Measurements from ENCODE around the gene JMJD1C. TPM values are rescaled to one million over a fixed set of nuclear protein-coding genes. Genes with fewer than 3 reads are reported as not detected.

JMJD1C gene
- total RNA-seq, 2 experiments from 2014 or later = 99.2 to 118 TPM

DNA sequence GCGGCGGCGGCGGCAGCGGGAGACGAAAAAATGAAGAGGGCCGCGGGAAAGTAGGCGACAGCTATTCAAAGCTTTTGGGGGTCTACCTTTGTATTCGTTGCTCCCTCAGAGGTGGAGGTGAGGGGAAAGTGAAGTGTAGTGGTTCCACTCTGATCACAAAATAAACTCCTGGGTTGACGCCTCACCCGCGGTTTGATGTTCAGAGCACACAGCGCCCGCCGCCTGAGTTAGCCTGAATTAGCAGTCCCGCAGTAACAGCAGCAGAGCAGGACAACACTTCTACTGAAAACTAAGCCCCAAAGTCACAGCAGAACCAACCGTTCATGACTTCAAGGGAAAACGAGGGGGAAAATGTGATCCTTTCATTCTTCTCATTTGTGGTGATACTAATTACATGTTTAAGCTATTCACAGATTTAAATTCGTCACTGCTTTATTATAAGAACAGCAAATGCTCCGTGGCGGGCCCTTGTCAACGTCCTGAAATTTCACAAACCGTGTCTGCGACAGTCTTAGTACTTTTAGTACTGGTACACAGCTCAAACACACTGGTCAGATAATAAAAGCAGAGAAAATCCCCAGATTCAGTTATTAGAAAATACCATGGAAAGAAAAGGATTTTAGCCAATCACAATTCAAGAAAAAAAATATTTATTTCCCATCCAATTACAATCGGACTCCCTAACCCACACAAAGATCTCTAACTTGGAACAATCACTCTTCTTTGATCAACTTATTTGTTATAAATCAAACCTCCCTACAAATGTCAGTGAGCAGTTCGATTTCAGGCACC lies 563 bp upstream of the JMJD1C start:
- H3K4me3 ChIP-seq (ENCODE audit: low read depth, low read length, poor library complexity, severe bottlenecking) = peak overlapping the region; percentile 73
- no peak overlapping the region for H3K27ac ChIP-seq (ENCODE audit: low read depth, low read length, poor library complexity, severe bottlenecking)
- peak overlapping the region; percentile 85 for H3K4me2 ChIP-seq (ENCODE audit: low read length)
- ChIA-PET CTCF (ENCODE audit: unreplicated experiment) (no interaction called here), POLR2A (interaction anchor here (0.8 kb wide), 1 partner anchor 197 kb away, joined by 4 read pairs; no protein-coding TSS in a partner anchor)
- H3K4me1 ChIP-seq (ENCODE audit: insufficient read depth, low read length, poor library complexity, severe bottlenecking) = peaks cover 7% of the 10 kb centered on the region
- peak; percentile 34 for DNase-seq (ENCODE audit: low spot score)
- intact Hi-C loops (cut with micrococcal nuclease; ENCODE audit: unreplicated experiment) = loop anchor here (10.0 kb wide), 2 partner anchors 202 to 258 kb away; no protein-coding TSS in a partner anchor
- H3K9me2 ChIP-seq (ENCODE audit: insufficient read depth, low read length) = no peaks in the 10 kb centered on the region
- H2AFZ ChIP-seq (ENCODE audit: low read length) = peak overlapping the region; percentile 46; the same call in 1 of the 2 replicates
- peaks cover 40% of the 10 kb centered on the region for H4K20me1 ChIP-seq (ENCODE audit: insufficient read depth, low read length)
- H3K36me3 ChIP-seq (ENCODE audit: insufficient read depth, low read length) = no peaks in the 10 kb centered on the region
- TF ChIP-seq, protein P1, sequence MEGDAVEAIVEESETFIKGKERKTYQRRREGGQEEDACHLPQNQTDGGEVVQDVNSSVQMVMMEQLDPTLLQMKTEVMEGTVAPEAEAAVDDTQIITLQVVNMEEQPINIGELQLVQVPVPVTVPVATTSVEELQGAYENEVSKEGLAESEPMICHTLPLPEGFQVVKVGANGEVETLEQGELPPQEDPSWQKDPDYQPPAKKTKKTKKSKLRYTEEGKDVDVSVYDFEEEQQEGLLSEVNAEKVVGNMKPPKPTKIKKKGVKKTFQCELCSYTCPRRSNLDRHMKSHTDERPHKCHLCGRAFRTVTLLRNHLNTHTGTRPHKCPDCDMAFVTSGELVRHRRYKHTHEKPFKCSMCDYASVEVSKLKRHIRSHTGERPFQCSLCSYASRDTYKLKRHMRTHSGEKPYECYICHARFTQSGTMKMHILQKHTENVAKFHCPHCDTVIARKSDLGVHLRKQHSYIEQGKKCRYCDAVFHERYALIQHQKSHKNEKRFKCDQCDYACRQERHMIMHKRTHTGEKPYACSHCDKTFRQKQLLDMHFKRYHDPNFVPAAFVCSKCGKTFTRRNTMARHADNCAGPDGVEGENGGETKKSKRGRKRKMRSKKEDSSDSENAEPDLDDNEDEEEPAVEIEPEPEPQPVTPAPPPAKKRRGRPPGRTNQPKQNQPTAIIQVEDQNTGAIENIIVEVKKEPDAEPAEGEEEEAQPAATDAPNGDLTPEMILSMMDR (conservative IDR thresholded peaks at IDR 0.05; ENCODE audit: low read length) = no peak
- TF ChIP-seq EZH2phosphoT487 (IDR thresholded peaks at IDR 0.05; ENCODE audit: borderline replicate concordance, low read depth, low read length) = no peak
- BruUV-seq (replicated peaks) = no TSS peak
- H3K79me2 ChIP-seq (ENCODE audit: insufficient read depth, low read depth, low read length) = peaks cover 14% of the 10 kb centered on the region; the same call in 1 of the 2 replicates
- H3K9me3 ChIP-seq (ENCODE audit: low read length) = no peaks in the 10 kb centered on the region

DNA sequence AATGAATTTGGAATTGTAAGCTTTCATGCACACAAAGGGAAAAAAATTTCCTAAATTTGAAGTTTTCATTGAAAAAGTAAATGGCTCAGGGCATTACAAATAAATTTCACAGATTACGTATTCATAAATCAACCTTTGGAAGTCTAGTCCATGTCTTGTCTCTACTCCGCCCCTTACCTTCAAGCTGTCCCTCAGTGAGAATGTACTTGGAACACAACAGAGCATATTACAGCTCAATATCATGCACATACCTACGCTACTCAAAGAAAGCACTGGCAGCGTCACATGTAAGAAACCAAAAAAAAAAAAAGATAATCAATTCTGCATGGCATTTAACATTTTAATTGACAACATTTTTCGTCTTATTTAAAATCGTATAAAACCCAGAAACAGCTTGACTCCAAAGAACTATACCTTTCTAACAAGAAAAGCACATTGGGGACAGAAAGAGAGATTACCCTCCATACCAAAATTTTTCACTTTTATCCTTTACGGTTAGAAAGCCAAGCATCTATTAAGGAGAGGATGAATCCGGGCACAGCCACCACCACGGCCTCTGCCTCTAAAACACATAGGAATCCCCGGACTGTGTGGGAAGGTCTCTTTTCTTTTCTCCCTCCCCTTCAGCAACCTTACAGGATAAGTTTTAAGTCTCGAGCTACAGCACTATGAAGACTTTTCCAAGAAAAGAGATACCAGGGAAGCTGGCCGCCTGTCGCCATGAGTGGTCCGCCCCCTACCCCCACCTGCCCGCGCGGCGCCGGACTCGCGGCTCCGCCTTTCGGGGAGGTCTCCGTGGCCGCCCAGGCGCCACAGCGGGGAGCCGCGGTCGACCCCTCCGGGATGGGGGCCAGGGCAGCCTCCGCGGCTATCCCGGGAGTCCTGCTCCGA lies 1.1 kb downstream of the JMJD1C start:
- no peaks in the 10 kb centered on the region for H3K9me2 ChIP-seq (ENCODE audit: insufficient read depth, low read length)
- POLR2A ChIA-PET = interaction anchor here (0.7 to 1.0 kb wide), 2 partner anchors 9 to 43 kb away, joined by 3 to 4 read pairs; no protein-coding TSS in a partner anchor
- CTCF ChIA-PET (ENCODE audit: unreplicated experiment) = no interaction called here

More for the DNA sequence above, 1.1 kb downstream of the JMJD1C start:
- Histone ChIP-seq H3K79me2 (ENCODE audit: insufficient read depth, low read depth, low read length) (peaks cover 9% of the 10 kb centered on the region; the same call in 1 of the 2 replicates), H3K36me3 (ENCODE audit: insufficient read depth, low read length) (no peaks in the 10 kb centered on the region), H3K4me3 (ENCODE audit: low read depth, low read length, poor library complexity, severe bottlenecking) (peak overlapping the region; percentile 73), H3K4me2 (ENCODE audit: low read length) (peak overlapping the region; percentile 85), H4K20me1 (ENCODE audit: insufficient read depth, low read length) (peaks cover 39% of the 10 kb centered on the region), H3K4me1 (ENCODE audit: insufficient read depth, low read length, poor library complexity, severe bottlenecking) (peaks cover 7% of the 10 kb centered on the region), H2AFZ (ENCODE audit: low read length) (no peak overlapping the region), H3K27ac (ENCODE audit: low read depth, low read length, poor library complexity, severe bottlenecking) (no peak overlapping the region), H3K9me3 (ENCODE audit: low read length) (no peaks in the 10 kb centered on the region)
- TF ChIP-seq, protein P1 (conservative IDR thresholded peaks at IDR 0.05; ENCODE audit: low read length) = no peak
- intact Hi-C loops (cut with micrococcal nuclease; ENCODE audit: unreplicated experiment) = loop anchor here (2.0 to 10.0 kb wide), 5 partner anchors 56 to 260 kb away; partner anchors contain the start of gene REEP3
- BruUV-seq (replicated peaks) = no TSS peak
- no peak for DNase-seq (ENCODE audit: low spot score)
